Adrenal gland (tissue), 5 donors: ENCODE measurements around the gene NPSR1.

Experiments used
- POLR2A ChIP-seq, 2 donors: fragments of 450-650 bp; IDR thresholded peaks; one replicate each; pipeline ENCODE4 v1.6.1; 2017; ENCODE audit warnings: antibody characterized with exemption in 2 of 2, mild to moderate bottlenecking in 2 of 2, moderate library complexity in 1 of 2
- TF ChIP-seq, protein P1 (sequence below), 6 experiments: fragments of 450-650 bp in 4 of 6; fragments of 200-600 bp in 2 of 6; sonication (generic) in 1 of 6; IDR thresholded peaks; 1 replicate in 5 of 6; 2 replicates in 1 of 6; pipeline versions ENCODE4 v1.5.1 to v1.8.0; 2016 to 2021; ENCODE audit warnings: antibody characterized with exemption in 6 of 6, mild to moderate bottlenecking in 2 of 6, moderate library complexity in 1 of 6
- donor health status: DM: no; HTN: no; CAD: no.

DNA sequence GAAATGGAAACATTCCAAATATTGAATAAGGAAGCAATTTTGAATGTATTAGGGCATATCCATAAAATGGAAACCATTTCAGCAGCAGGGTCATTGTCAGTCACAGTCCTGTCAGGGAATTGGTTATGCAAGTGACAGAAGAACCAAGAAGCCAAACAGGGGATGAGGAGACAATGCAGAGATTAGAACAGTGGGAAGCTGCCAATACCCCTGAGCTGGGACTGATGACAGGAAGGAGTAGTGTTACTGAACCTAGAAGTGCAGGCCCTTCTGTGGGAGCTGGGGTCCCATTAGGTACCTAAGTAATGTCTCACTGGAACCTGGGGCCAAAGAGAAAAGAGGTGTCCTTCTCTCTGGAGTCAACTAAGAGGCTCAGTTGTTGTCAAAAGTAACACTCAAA is 37.6 kb upstream of the NPSR1 start:
- TF ChIP-seq, protein P1, sequence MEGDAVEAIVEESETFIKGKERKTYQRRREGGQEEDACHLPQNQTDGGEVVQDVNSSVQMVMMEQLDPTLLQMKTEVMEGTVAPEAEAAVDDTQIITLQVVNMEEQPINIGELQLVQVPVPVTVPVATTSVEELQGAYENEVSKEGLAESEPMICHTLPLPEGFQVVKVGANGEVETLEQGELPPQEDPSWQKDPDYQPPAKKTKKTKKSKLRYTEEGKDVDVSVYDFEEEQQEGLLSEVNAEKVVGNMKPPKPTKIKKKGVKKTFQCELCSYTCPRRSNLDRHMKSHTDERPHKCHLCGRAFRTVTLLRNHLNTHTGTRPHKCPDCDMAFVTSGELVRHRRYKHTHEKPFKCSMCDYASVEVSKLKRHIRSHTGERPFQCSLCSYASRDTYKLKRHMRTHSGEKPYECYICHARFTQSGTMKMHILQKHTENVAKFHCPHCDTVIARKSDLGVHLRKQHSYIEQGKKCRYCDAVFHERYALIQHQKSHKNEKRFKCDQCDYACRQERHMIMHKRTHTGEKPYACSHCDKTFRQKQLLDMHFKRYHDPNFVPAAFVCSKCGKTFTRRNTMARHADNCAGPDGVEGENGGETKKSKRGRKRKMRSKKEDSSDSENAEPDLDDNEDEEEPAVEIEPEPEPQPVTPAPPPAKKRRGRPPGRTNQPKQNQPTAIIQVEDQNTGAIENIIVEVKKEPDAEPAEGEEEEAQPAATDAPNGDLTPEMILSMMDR (IDR thresholded peaks at IDR 0.05): no peak
- no peak for TF ChIP-seq POLR2A (IDR thresholded peaks at IDR 0.05)
